Activated naive CD4-positive, alpha-beta T cell (primary cell): ENCODE measurements around the gene CYP2A7.
"Not testable (repeated sequence)": the region's sequence is repeated elsewhere in the genome, so short reads cannot be mapped to it uniquely, and the experiment has no call there.

Experiments
- DNase-seq, 4 experiments: peaks; one replicate each; lab custom pipeline; 2025; lab: John Stamatoyannopoulos, UW

CYP2A7 gene

DNA sequence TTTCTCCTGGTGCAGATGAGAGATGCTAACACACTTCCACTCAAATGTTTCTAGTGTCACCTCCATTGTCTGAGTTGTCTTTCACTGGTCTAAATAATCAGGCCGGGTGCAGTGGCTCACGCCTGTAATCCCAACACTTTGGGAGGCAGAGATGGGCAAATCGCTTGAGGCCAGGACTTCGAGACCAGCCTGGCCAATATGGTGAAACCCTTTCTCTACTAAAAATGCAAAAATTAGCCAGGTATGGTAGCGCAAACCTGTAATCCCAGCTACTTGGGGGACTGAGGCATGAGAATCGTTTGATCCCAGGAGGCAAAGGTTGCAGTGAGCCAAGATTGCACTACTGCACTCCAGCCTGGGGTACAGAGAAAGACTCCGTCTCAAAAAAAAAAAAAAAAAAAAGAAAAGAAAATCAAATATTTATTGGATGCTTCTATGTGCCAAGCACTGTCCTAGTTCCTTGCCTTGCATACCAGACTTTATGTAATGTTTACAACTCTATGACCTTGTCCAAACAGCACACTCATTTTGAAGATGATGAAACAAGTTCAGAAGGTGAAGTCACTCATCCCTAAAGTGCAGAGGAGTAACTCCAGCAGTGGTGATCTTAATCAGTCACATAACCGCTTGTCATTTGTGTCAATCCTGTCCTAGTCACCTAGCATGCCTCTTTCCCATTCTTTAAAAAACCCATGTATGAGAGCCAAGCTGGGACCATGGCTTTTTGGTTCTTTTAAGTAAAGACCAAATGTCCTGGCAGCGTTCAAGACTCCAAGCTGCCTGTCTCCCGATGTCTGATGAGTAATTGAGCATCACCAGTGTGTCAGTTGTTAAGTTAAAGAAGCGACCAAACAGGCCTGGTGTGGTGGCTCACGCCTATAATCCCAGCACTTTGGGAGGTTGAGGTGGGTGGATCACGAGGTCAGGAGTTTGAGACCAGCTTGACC, 15.1 kb upstream of the CYP2A7 start:
- DNase-seq = not testable (repeated sequence)

DNA sequence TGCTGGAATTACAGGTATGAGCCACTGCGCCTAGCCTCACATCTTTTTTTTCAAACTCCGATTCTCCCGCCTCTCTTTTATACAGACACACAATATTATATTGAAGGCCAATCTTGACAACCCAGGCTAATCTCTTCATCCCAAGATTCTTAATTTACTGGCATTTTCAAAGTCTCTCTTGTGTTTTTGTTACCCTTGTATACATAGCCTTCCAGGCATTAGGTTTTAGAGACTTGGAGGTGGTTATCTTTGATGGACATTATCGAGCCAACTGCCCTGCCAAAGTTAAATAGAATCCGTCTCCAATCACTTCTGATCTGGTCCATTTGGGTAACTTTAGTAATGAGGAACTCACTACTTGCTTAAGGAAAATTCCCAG, 14.4 kb upstream of the CYP2A7 start:
- no peak for DNase-seq

DNA sequence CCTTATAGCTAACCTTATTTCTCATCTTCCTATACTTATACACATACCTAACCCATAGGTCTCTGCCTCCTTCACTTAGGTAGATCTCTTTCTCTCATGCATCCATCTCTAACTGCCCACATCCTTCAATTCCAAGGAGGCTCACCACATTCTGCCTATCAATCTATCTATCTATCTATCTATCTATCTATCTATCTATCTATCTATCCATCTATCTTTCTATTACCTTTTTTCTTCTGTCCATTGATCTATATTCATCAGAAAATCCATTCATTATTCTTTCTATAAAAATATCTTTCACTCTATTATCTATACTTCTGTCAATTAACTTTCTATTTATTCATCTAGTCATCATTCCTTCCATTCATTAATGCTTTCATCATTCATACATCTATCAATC, 11.1 kb upstream of the CYP2A7 start:
- no peak for DNase-seq

DNA sequence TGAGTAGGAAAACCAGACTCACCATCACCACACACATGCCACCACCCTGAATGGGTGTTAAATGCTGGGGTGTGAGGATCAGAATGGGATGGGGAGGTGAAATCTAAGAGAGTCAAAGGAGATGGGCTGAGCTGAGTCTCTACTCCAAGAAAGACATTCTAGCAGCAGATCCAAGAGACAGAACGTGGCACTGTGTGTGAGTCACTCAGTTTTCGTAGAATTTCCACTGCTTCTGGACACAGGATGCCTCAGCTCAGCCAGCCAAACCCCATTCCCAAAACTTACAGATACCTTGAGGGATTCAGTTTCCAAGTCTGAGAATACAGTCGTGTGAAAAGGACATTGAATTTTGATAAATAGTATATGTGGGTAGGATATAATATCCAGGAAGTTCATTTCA, 7.3 kb upstream of the CYP2A7 start:
- DNase-seq = no peak

DNA sequence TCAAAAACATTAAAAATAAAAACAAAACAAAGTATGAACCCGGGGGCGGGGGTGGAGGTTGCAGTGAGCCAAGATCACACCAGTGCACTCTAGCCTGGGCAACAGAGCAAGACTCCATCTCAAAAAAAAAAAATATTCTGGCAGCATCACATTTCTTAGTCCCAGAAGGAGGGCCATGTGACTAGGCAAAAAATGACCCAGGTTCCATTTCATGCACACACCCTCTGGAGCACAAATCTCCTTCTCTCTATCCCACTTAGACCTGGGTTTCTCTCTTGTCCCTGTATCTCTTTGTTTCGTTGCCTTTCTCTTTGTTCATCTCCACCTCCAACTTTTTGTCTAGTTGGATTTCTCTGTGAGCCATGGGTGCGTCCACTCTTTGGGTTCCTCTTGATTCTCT, 6.2 kb upstream of the CYP2A7 start:
- no peak for DNase-seq

DNA sequence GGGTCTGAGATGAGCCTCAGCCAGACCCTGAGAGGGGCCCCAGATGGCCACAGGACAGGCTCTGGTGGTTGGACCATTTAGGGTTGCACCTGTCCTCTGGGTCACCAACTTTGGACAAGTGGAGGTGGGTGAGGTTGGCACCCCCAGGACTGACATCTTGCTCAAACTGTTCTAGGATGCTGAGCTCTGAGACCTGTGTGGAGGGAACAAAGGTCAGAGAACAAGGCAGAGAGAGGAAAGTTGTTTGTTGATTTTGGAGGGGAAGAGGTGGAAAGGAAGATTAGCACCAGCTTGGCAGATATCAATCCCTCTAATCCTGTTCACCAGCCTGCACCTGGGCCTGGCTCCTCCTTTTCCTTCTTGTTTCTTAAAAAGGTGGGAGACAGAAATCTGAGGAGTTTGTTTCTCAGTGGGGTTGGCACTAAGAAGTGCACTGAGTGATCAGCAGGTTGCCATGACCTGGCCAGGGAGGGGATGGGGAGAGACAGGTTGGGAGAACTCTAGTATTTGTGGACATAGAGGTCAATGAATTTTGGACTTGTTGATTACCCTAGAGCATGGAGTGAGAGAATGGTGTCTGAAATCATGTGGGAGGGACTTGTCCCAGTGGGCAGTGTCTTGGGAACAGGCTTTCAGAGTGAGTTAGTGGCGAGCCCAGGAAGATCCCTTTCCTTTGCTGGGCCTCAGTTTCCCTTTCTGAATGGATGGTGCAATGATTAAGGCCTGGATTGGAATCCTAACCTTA, 2.3 kb upstream of the CYP2A7 start:
- DNase-seq = not testable (repeated sequence)

DNA sequence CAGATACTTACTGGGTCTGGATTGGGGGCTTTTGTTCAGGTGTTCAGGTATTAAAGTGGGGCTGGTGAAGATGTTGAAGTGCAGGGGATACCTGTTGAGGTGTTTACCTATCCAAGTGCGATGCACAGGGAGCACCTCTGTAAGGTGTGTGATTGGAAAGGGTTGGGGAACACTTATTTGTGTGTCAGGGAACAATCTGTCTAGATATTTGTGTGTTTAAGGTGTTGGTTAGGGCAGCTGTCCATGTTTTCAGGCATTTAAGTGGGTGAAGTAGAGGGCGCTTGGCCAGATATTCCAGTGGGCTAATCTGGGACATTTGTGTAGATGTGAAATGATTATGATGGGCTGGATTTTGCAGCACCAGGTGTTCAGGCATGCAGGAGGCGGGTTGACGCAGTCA, 2.7 kb downstream of the CYP2A7 start:
- DNase-seq = not testable (repeated sequence)

DNA sequence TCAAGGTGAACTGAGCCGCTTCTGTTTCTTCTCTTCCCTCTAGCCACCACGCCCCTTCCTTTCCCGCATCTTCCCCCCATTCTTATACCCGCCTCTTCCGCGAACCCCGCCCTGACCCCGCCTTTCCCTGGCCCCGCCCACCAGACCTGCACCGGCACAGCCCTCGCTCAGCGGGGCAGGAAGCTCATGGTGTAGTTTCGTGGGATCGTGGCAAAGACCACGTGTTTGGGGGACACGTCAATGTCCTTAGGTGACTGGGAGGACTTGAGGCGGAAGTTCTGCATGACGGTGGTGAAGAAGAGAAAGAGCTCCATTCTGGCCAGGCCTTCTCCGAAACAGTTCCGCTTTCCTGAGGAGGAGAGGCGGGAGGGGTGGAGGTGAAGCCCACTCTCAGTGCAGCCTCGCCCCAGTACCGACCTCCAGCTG, 6.5 kb downstream of the CYP2A7 start:
- DNase-seq = peak; percentile 29 to 85 (median 68)

DNA sequence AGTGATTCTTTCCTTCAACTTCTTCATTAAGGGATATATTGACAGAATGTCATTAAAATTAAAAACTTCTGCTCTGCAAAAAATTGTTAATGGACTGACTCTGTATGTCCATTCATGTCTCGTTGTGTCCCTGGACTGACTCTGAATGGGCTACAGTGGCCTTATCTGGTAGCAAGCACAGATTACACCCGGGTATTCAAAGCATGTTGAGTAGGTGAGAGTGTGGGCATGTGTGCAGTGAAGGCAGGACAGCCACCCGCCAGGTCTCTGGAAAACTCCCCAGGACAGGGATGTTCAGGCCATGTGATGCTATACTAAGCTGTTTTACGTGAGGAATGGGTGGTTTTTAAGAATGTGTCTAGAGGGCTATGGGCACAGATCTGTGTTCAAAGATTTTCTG, 7.2 kb downstream of the CYP2A7 start:
- DNase-seq = not testable (repeated sequence)

DNA sequence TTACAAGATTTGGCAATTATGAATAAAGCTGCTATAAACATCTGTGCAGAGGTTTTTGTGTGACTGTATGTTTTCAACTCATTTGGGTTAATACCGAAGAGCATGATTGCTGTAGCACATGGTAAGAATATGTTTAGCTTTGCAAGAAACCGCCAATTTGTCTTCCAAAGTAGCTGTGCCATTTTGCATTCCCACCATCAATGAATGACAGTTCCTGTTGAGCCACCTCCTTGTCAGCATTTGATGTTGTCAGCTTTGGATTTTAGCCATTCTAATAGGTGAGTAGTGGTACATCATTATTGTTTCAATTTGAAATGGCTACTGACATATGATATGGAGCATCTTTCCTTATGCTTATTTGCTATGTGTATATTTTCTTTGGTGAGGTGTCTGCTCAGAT, 8.2 kb downstream of the CYP2A7 start:
- not testable (repeated sequence) for DNase-seq

DNA sequence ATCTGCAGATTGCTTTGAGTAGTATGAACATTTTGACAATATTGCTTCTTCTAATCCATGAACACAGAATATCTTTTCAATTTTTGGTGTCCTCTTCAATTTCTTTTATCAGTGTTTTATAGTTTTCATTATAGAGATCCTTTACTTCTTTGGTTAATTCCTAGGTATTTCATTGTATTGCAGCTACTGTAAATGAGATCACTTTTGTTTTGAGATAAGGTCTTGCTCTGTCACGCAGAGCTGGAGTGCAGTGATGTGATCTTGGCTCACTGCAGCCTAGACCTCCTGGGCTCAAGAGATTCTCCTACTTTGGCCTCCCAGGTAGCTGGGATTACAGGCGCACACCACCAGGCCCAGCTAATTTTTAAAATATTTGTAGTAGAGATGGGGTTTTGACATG, 9.8 kb downstream of the CYP2A7 start:
- DNase-seq = no peak

DNA sequence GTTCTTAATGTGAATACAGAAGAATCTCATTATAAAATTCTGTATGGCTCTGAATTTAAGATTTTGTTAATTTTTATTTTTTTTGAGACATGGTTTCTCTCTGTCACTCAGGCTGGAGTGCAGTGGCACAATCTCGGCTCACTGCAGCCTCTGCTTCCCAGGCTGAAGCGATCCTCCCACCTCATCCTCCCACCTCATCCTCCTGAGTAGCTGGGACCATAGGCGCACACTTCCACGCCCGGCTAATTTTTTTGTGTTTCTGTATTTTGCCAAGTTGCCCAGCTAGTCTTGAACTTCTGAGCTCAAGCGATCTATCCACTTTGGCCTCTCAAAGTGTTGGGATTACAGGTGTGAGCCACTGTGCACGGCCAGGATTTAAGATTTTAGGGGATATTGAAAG, 14.3 kb downstream of the CYP2A7 start:
- no peak for DNase-seq

DNA sequence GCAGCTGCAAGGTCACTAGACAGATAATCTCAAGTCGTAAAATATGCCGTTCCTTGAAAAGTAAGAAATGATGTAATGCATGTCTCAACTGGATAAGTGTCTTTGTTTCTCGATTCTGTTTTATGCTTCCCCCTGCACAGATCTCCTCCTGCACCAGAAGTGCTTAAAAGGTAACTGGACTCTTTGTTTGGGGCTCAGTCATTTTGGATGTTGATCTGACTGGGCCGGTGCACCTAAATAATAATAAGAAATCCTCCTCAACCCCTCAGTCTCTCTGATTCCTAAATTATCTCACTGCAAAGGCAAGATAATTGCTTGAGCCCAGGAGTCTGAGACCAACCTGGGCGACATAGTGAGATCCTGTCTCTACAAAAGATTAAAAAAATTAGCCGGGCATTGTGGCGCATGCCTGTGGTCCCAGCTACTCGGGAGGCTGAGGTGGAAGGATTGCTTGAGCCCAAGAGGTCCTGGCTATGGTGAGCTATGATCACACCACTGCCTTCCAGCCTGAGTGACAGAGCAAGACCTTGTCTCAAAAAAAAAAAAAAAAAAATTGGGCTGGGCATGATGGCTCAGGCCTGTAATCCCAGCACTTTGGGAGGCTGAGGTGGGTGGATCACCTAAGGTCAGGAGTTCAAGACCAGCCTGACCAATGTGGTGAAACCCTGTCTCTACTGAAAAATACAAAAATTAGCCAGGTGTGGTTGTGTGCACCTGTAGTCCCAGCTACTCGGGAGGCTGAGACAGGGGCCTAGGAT, 17.1 kb downstream of the CYP2A7 start:
- DNase-seq = not testable (repeated sequence)

DNA sequence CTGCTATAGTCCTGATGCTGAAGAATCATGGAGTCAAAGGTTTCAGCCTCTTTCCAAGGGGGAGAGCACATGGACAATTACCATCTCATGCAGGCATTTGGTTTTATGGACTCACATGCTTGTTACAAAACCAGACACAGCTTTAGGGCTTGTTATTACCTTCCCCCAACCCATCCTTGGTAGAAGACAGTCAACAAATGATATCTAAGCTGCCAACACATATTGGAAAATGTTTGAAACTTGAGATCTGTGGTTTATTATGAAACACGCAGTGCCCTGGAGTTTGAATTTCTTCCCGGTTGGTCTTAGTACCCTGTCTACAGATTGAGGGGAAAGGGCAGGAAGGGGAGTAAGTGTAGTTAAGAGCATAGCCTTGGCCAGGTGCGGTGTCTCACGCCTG, 19.2 kb downstream of the CYP2A7 start:
- no peak for DNase-seq

DNA sequence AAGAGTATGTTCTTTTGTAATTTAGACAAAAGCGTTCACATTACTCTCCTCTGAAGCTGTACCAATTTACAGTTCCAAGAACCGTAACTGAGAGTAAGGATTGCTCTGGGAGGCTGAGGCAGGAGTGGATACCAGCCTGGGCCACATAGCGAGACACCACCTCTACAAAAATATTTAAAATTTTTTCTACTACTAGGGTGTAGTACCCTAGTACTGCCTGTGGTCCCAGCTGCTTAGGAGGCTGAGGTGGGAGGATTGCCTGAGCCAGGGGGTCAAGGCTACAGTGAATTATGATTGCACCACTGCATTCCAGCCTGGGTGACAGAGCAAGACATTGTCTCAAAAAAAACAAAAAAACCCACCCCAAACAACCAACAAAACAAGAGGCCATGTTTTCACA, 19.7 kb downstream of the CYP2A7 start:
- DNase-seq = no peak

DNA sequence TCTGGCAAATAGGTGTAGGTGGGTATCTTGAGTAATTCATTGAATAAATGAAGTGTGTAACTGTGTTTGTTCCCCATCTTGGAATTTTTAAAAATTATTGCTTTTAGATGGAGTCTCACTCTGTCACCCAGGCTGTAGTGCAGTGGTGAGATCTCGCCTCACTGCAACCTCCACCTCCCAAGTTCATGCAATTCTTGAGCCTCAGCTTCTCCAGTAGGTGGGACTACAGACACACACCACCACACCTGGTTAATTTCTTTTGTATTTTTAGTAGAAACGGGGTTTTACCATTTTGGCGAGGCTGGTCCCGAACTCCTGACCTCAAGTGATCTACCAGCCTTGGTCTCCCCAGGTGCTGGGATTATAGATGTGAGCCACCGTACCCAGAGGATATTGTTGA, 23.9 kb downstream of the CYP2A7 start:
- DNase-seq = no peak

DNA sequence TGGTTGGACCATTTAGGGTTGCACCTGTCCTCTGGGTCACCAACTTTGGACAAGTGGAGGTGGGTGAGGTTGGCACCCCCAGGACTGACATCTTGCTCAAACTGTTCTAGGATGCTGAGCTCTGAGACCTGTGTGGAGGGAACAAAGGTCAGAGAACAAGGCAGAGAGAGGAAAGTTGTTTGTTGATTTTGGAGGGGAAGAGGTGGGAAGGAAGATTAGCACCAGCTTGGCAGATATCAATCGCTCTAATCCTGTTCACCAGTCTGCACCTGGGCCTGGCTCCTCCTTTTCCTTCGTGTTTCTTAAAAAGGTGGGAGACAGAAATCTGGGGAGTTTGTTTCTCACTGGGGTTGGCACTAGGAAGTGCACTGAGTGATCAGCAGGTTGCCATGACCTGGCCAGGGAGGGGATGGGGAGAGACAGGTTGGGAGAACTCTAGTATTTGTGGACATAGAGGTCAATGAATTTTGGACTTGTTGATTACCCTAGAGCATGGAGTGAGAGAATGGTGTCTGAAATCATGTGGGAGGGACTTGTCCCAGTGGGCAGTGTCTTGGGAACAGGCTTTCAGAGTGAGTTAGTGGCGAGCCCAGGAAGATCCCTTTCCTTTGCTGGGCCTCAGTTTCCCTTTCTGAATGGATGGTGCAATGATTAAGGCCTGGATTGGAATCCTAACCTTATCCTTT, 29.4 kb downstream of the CYP2A7 start:
- DNase-seq = not testable (repeated sequence)

DNA sequence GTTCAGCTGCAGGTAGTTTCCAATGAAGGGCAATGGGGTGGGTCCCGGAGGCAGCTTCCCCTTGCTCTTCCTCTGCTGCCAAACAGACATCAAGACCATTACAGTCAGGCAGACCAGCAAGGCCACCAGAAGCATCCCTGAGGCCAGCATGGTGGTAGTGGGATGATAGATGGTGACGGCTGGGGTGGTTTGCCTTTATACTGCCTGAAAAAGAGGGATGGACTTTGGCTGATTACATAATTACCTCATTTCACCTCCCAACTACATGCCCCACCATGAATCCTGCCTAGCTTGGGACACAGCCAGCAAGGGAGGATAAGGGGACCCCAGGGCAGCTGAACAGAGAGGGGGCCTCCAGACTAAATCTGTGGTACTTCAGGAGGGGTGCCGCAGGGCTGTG, 31.8 kb downstream of the CYP2A7 start, which contains the start of gene CYP2A6:
Gene CYP2A6 (minus strand): TSS at position 171 of the 400 bp plus-strand sequence. CDS start 21 bp downstream, at position 150.
- DNase-seq = not testable (repeated sequence)

DNA sequence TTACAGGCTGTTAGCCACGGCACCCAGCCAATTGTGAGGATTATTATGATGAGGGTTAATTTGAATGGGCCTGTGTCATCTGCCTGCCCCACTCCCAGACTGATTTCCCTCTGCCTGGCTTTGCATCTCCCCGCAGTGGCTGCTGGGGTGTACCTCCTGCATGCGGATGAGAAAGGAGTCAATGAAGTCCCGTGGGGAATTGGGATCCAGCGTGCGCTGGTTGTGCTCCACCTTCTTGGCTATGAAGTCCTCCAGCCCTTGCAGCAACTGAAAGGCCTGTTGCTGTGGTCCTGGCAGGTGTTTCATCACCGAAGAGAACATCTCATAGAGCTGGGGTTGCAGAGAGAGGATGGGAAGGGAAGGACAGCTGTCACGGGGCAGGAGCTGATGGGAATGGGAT, 35.3 kb downstream of the CYP2A7 start:
- not testable (repeated sequence) for DNase-seq

DNA sequence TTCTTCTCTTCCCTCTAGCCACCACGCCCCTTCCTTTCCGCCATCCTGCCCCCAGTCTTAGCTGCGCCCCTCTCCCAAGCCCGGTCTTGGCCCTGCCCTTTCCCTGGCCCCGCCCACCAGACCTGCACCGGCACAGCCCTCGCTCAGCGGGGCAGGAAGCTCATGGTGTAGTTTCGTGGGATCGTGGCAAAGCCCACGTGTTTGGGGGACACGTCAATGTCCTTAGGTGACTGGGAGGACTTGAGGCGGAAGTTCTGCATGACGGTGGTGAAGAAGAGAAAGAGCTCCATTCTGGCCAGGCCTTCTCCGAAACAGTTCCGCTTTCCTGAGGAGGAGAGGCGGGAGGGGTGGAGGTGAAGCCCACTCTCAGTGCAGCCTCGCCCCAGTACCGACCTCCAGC, 38.4 kb downstream of the CYP2A7 start:
- DNase-seq = peak in 3 of 4 experiments; percentile 20 to 72 (median 25)

DNA sequence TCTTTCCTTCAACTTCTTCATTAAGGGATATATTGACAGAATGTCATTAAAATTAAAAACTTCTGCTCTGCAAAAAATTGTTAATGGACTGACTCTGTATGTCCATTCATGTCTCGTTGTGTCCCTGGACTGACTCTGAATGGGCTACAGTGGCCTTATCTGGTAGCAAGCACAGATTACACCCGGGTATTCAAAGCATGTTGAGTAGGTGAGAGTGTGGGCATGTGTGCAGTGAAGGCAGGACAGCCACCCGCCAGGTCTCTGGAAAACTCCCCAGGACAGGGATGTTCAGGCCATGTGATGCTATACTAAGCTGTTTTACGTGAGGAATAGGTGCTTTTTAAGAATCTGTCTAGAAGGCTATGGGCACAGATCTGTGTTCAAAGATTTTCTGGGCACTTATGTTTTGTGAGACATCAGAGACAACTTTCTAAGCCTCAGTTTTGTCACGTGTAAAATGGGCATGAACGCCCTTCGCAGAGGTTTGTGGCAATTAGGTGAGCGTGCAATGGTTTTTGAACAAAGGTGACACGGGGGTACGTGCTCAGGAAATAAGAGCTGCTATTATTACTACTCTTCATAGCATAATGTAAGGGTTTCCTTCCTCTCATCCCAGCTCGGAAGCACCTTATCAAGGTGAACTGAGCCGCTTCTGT, 38.9 kb downstream of the CYP2A7 start:
- DNase-seq = not testable (repeated sequence)
